HCT116 (cell line): ENCODE measurements around the gene GPR31. TPM values are rescaled to one million over a fixed set of nuclear protein-coding genes. Genes with fewer than 3 reads are reported as not detected.
"Not testable (repeated sequence)": the region's sequence is repeated elsewhere in the genome, so short reads cannot be mapped to it uniquely, and the experiment has no call there.

Experiments used
- ATAC-seq: fragments of 200-7000 bp; cut with Tn5 transposase; 2 replicates; pipeline ENCODE4 v1.9.1; 2020; ENCODE audit warnings: mild to moderate bottlenecking, moderate library complexity
- BruUV-seq: library from RNA; stranded (reverse); fragments of 400-500 nt; replicated peaks from 2 replicates; lab custom pipeline; 2021; lab: Mats Ljungman, UMichigan
- CTCF ChIA-PET: fragments of 300-600 bp; sonication (Branson Sonifier 250); formaldehyde crosslinking; loops from one replicate; lab custom pipeline; 2021; ENCODE audit warnings: antibody characterized with exemption; lab: Charles Lee
- POLR2A ChIA-PET: fragments of 300-600, 350-600 bp; sonication (Branson Sonifier 250); formaldehyde crosslinking; loops from one replicate; lab custom pipeline; 2021; ENCODE audit warnings: antibody characterized with exemption; lab: Charles Lee
- RAD21 ChIA-PET, 2 experiments: fragments of 300-600 bp; sonication (Branson Sonifier 250); formaldehyde crosslinking; loops; one replicate each; lab custom pipeline; 2023; ENCODE audit warnings: low total read pairs in 2 of 2; ENCODE audit not compliant: uncharacterized antibody in 2 of 2, unreplicated experiment in 2 of 2, low non-redundant PET in 1 of 2; lab: Charles Lee
- DNase-seq: peaks from one replicate; pipeline ENCODE4 v3.0.0-alpha.2; 2010; ENCODE audit warnings: low read depth, low spot score
- H2AFZ ChIP-seq: fragments of 200-600 bp; shearing (Covaris generic), sonication (generic); 2 replicates; pipeline ENCODE4 v1.6.1; 2017; ENCODE audit warnings: low read depth, mixed run types, mixed read lengths, antibody characterized with exemption, low read length; ENCODE audit not compliant: poor library complexity, severe bottlenecking
- H3K27ac ChIP-seq: 2 replicates; pipeline ENCODE4 v1.5.1; 2012; ENCODE audit warnings: low read depth, low read length
- H3K27me3 ChIP-seq: fragments of 200-600 bp; sonication (generic); 2 replicates; pipeline ENCODE4 v1.6.1; 2016; ENCODE audit warnings: mixed run types, low read length, mixed read lengths; ENCODE audit not compliant: insufficient read depth
- H3K36me3 ChIP-seq, 2 experiments: fragments of 200-500 bp in 1 of 2; fragments of 200-600 bp in 1 of 2; sonication (Bioruptor generic) in 1 of 2; sonication (generic) in 1 of 2; 2 replicates each; pipeline versions ENCODE4 v1.5.1 to v1.6.1; 2014 to 2016; ENCODE audit warnings: low read length in 2 of 2, inconsistent platforms in 1 of 2, mixed read lengths in 1 of 2, mixed run types in 1 of 2; ENCODE audit not compliant: insufficient read depth in 2 of 2, control insufficient read depth in 1 of 2
- H3K4me1 ChIP-seq, 2 experiments: fragments of 200-600 bp in 1 of 2; sonication (generic) in 1 of 2; 2 replicates each; pipeline versions ENCODE4 v1.5.1 to v1.6.1; 2012 to 2017; ENCODE audit warnings: low read length in 2 of 2, inconsistent platforms in 1 of 2, mild to moderate bottlenecking in 1 of 2, mixed read lengths in 1 of 2, mixed run types in 1 of 2, moderate library complexity in 1 of 2; ENCODE audit not compliant: insufficient read depth in 2 of 2, control insufficient read depth in 1 of 2
- H3K4me2 ChIP-seq: fragments of 200-600 bp; sonication (generic); 2 replicates; pipeline ENCODE4 v1.6.1; 2017; ENCODE audit warnings: mixed run types, low read length, mixed read lengths
- H3K4me3 ChIP-seq, 2 experiments: fragments of 200-600 bp in 1 of 2; sonication (generic) in 1 of 2; replicated peaks in 1 of 2; 2 replicates each; pipeline ENCODE4 v1.5.1; 2011 to 2016; ENCODE audit warnings: low read length in 2 of 2, control low read depth in 1 of 2, low read depth in 1 of 2, mild to moderate bottlenecking in 1 of 2, mixed read lengths in 1 of 2, mixed run types in 1 of 2
- H3K79me2 ChIP-seq: fragments of 200-600 bp; sonication (generic); 2 replicates; pipeline ENCODE4 v1.6.1; 2017; ENCODE audit warnings: mild to moderate bottlenecking, mixed run types, low read length, moderate library complexity, mixed read lengths; ENCODE audit not compliant: insufficient read depth
- H3K9ac ChIP-seq: fragments of 200-600 bp; sonication (generic); 2 replicates; pipeline ENCODE4 v1.6.1; 2016; ENCODE audit warnings: low read length, mixed read lengths
- H3K9me2 ChIP-seq: fragments of 200-600 bp; sonication (generic), shearing (Covaris generic); 2 replicates; pipeline ENCODE4 v1.6.1; 2017; ENCODE audit warnings: mixed run types, mild to moderate bottlenecking, moderate library complexity; ENCODE audit not compliant: insufficient read depth
- H3K9me3 ChIP-seq, 2 experiments: fragments of 200-500 bp in 1 of 2; fragments of 200-600 bp in 1 of 2; sonication (Bioruptor generic) in 1 of 2; sonication (generic) in 1 of 2; 2 replicates each; pipeline ENCODE4 v1.6.1; 2014 to 2017; ENCODE audit warnings: low read length in 2 of 2, mixed read lengths in 2 of 2, inconsistent platforms in 1 of 2, low read depth in 1 of 2, mild to moderate bottlenecking in 1 of 2, mixed run types in 1 of 2, moderate library complexity in 1 of 2; ENCODE audit not compliant: control insufficient read depth in 1 of 2, insufficient read depth in 1 of 2
- H4K20me1 ChIP-seq: fragments of 200-600 bp; sonication (generic), shearing (Covaris generic); 2 replicates; pipeline ENCODE4 v1.6.1; 2017; ENCODE audit warnings: mixed run types, mild to moderate bottlenecking, moderate library complexity; ENCODE audit not compliant: insufficient read depth
- RAD21 ChIP-seq: IDR thresholded peaks from 2 replicates; pipeline ENCODE4 v1.6.1; 2012; ENCODE audit warnings: low read depth, mild to moderate bottlenecking
- intact Hi-C: fragments of 100-400 bp; cut with micrococcal nuclease; formaldehyde crosslinking; loops from 2 replicates; pipeline ENCODE4 v1.10.0; 2022
- total RNA-seq: library from RNA; stranded (reverse); gene quantifications from one replicate; pipeline ENCODE4 v1.2.1, GENCODE V29; 2021; ENCODE audit not compliant: unreplicated experiment
- TF ChIP-seq, protein P1 (sequence below), 3 experiments: fragments of 200-600 bp in 1 of 3; sonication (generic) in 1 of 3; IDR thresholded peaks in 2 of 3; conservative IDR thresholded peaks in 1 of 3; 2 replicates each; pipeline ENCODE4 v1.5.1; 2012 to 2017; ENCODE audit warnings: low read depth in 2 of 3, low read length in 2 of 3, antibody characterized with exemption in 1 of 3, borderline replicate concordance in 1 of 3, control low read depth in 1 of 3, mild to moderate bottlenecking in 1 of 3, mixed read lengths in 1 of 3, mixed run types in 1 of 3, moderate library complexity in 1 of 3; ENCODE audit not compliant: insufficient read depth in 1 of 3

GPR31 gene
- total RNA-seq, 1 experiment from 2014 or later, result not detected

DNA sequence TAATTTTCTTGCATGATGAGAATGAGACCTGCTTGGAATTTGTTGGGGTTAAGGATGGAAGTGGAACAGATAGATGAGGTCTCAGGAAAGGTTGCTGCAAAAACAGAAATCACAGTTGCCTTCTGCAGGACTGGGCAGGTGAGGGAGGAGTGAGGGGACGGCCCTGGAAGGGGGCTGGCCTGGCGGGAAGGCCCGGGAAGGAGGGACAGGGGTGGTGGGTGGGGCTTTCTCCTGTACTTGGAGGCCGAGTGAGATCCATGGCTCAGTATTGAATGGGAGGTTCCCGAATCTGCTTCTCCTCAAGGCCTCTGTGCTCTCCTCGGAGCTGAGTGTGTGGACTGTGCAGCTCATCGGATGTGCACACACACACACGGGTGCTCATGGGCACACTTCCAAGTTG is 44.8 kb upstream of the GPR31 start:
- H3K36me3 ChIP-seq, POLR2A ChIA-PET, H3K27ac ChIP-seq, H3K9ac ChIP-seq, H3K9me3 ChIP-seq, H3K4me3 ChIP-seq, H3K79me2 ChIP-seq, H2AFZ ChIP-seq, DNase-seq, H3K4me2 ChIP-seq, H4K20me1 ChIP-seq, intact Hi-C loops, BruUV-seq, CTCF ChIA-PET, H3K9me2 ChIP-seq, H3K4me1 ChIP-seq, ATAC-seq, RAD21 ChIA-PET: not testable (repeated sequence)
- peaks cover 43% of the 10 kb centered on the region for H3K27me3 ChIP-seq

- no TSS peak for BruUV-seq
- peaks cover 6 to 9% of the 10 kb centered on the region in 2 experiments for H3K4me1 ChIP-seq
- H3K36me3 ChIP-seq, result no peaks in the 10 kb centered on the region
- no peak overlapping the region for H3K4me2 ChIP-seq
- no peak for ATAC-seq
- no peaks in the 10 kb centered on the region for H4K20me1 ChIP-seq
- H3K27me3 ChIP-seq, result peaks cover 42% of the 10 kb centered on the region
- no peaks in the 10 kb centered on the region for H3K9me3 ChIP-seq
- POLR2A ChIA-PET, result no interaction called here
- intact Hi-C loops, result no loop called here
- no peaks in the 10 kb centered on the region for H3K79me2 ChIP-seq
- no peak for DNase-seq
- H3K4me3 ChIP-seq, result no peak overlapping the region
- CTCF ChIA-PET, result no interaction called here
- H2AFZ ChIP-seq, result no peak overlapping the region
- H3K9me2 ChIP-seq, result no peaks in the 10 kb centered on the region
- no peak overlapping the region for H3K9ac ChIP-seq
- TF ChIP-seq RAD21, result no peak
- TF ChIP-seq, protein P1, sequence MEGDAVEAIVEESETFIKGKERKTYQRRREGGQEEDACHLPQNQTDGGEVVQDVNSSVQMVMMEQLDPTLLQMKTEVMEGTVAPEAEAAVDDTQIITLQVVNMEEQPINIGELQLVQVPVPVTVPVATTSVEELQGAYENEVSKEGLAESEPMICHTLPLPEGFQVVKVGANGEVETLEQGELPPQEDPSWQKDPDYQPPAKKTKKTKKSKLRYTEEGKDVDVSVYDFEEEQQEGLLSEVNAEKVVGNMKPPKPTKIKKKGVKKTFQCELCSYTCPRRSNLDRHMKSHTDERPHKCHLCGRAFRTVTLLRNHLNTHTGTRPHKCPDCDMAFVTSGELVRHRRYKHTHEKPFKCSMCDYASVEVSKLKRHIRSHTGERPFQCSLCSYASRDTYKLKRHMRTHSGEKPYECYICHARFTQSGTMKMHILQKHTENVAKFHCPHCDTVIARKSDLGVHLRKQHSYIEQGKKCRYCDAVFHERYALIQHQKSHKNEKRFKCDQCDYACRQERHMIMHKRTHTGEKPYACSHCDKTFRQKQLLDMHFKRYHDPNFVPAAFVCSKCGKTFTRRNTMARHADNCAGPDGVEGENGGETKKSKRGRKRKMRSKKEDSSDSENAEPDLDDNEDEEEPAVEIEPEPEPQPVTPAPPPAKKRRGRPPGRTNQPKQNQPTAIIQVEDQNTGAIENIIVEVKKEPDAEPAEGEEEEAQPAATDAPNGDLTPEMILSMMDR (IDR thresholded peaks at IDR 0.05 in 2 of 3, conservative IDR thresholded peaks at IDR 0.05 in 1 of 3; ENCODE audit: borderline replicate concordance in 1 of 3, insufficient read depth in 1 of 3, low read depth in 2 of 3, low read length in 2 of 3), result no peak
- RAD21 ChIA-PET, result no interaction called here
- no peak overlapping the region for H3K27ac ChIP-seq
These were observed 43.0 kb upstream of the GPR31 start for GRCh38 chr6:167200806-167201205.

GRCh38 chr6:167195941-167196610 is 38.3 kb upstream of the GPR31 start:
- H3K36me3 ChIP-seq, H3K9ac ChIP-seq, DNase-seq, POLR2A ChIA-PET, H3K4me2 ChIP-seq, H3K9me3 ChIP-seq, H3K4me1 ChIP-seq, CTCF ChIA-PET, H4K20me1 ChIP-seq, RAD21 ChIA-PET, BruUV-seq, intact Hi-C loops, ATAC-seq, H3K4me3 ChIP-seq, H3K27ac ChIP-seq, H3K79me2 ChIP-seq, H3K9me2 ChIP-seq, H2AFZ ChIP-seq: not testable (repeated sequence)
- peaks cover 42% of the 10 kb centered on the region for H3K27me3 ChIP-seq

DNA sequence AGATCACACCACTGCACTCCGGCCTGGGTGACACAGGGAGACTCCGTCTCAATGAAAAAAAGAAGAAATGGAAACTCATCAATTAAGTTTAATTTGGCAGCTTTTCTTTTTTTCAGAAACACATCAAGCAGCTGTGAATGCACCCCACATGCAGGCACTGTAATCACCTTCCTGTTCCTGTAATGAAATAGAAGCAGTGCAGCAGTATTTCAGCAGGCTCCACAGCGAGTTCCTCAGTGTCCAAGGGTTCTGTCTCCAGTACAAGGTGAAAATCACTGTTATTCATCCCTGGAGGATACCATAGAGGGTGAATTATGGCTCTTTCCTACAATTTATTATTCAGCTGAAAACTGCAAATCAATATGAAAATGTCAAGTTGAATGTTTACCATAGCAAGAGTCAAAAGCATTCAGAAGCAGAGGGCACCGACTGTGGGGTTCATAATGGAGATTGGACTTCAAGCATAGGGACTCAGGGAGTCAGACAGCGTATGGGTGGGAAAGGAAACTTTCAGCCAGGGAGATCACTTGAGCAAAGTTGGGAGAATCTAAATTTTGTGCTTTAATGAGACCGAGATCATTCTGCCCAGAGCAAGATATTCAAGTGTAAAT is 35.8 kb upstream of the GPR31 start:
- H3K9ac ChIP-seq, CTCF ChIA-PET, H3K4me1 ChIP-seq, H3K79me2 ChIP-seq, H3K9me3 ChIP-seq, H3K4me2 ChIP-seq, DNase-seq, ATAC-seq, H3K36me3 ChIP-seq, BruUV-seq, POLR2A ChIA-PET, H3K27ac ChIP-seq, RAD21 ChIA-PET, H3K4me3 ChIP-seq, H3K9me2 ChIP-seq, H4K20me1 ChIP-seq, H2AFZ ChIP-seq, intact Hi-C loops: not testable (repeated sequence)
- peaks cover 18% of the 10 kb centered on the region for H3K27me3 ChIP-seq
